ENCODE results near the gene NPFFR1. TPM values are rescaled to one million over a fixed set of nuclear protein-coding genes. Genes with fewer than 3 reads are reported as not detected.

The NPFFR1 gene
- total RNA-seq, 4 donors from 2014 or later = not detected

- H3K4me1 ChIP-seq = peaks cover 5 to 12% (median 10%) of the 10 kb centered on the region in 4 donors
- intact Hi-C loops (cut with DNase I) = no loop called here
- no peak for DNase-seq (ENCODE audit: extremely low spot score)
- no peaks in the 10 kb centered on the region for H3K36me3 ChIP-seq
- no peak for TF ChIP-seq EP300 (IDR thresholded peaks at IDR 0.05)
- WGBS = 39% methylated on average over 48 of the region's 73 CpGs
- peak overlapping the region; percentile 15 to 30 (median 28) for H3K4me3 ChIP-seq
- no peaks in the 10 kb centered on the region for H3K9me3 ChIP-seq
- no peak overlapping the region for H3K27ac ChIP-seq (replicated peaks in 1 of 4)
- H3K27me3 ChIP-seq = peaks cover 5 to 58% (median 19%) of the 10 kb centered on the region in 4 donors
Observed at GRCh38 chr10:70255329-70256299, 28.2 kb downstream of the NPFFR1 start.

DNA sequence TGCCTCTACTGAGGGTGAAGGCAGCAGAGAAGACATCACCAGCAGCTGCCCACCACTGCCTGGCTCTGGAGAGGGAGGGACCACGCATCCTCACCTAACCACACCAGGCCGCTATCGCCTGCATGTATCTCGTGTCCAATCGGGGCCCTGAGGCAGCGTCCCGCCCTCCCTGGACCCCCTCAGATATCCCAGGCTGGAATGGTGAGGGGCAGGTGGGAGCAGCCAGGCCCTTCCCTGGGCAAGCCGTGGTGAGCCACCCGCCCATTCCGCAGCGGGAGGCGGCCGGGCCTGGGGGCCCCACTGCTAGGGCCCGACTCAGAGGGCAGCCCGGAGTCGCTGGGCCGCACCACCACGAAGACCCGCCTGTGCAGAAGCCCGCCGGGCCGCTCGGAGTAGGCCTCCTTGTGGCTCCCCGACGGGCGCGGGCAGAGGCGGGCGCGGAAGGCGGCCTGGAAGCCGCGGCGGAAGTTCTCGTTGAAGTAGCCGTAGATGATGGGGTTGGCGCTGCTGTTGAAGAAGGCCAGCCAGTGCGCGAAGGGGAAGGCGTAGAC is 29.0 kb downstream of the NPFFR1 start:
- Histone ChIP-seq H3K27me3 (peaks cover 5 to 50% (median 19%) of the 10 kb centered on the region in 4 donors), H3K36me3 (no peaks in the 10 kb centered on the region), H3K9me3 (no peaks in the 10 kb centered on the region), H3K4me3 (peak overlapping the region; percentile 15 to 30 (median 28)), H3K4me1 (peaks cover 5 to 12% (median 10%) of the 10 kb centered on the region in 4 donors), H3K27ac (replicated peaks in 1 of 4) (no peak overlapping the region)
- DNase-seq (ENCODE audit: extremely low spot score) = no peak
- 50% methylated on average over 8 of the region's 40 CpGs for WGBS
- intact Hi-C loops (cut with DNase I) = no loop called here
- TF ChIP-seq POLR2AphosphoS5 (IDR thresholded peaks at IDR 0.05) (no peak), EP300 (IDR thresholded peaks at IDR 0.05) (no peak), POLR2A (IDR thresholded peaks at IDR 0.05; ENCODE audit: low read depth) (no peak)
- TF ChIP-seq, protein P1, sequence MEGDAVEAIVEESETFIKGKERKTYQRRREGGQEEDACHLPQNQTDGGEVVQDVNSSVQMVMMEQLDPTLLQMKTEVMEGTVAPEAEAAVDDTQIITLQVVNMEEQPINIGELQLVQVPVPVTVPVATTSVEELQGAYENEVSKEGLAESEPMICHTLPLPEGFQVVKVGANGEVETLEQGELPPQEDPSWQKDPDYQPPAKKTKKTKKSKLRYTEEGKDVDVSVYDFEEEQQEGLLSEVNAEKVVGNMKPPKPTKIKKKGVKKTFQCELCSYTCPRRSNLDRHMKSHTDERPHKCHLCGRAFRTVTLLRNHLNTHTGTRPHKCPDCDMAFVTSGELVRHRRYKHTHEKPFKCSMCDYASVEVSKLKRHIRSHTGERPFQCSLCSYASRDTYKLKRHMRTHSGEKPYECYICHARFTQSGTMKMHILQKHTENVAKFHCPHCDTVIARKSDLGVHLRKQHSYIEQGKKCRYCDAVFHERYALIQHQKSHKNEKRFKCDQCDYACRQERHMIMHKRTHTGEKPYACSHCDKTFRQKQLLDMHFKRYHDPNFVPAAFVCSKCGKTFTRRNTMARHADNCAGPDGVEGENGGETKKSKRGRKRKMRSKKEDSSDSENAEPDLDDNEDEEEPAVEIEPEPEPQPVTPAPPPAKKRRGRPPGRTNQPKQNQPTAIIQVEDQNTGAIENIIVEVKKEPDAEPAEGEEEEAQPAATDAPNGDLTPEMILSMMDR (IDR thresholded peaks at IDR 0.05) = no peak

DNA sequence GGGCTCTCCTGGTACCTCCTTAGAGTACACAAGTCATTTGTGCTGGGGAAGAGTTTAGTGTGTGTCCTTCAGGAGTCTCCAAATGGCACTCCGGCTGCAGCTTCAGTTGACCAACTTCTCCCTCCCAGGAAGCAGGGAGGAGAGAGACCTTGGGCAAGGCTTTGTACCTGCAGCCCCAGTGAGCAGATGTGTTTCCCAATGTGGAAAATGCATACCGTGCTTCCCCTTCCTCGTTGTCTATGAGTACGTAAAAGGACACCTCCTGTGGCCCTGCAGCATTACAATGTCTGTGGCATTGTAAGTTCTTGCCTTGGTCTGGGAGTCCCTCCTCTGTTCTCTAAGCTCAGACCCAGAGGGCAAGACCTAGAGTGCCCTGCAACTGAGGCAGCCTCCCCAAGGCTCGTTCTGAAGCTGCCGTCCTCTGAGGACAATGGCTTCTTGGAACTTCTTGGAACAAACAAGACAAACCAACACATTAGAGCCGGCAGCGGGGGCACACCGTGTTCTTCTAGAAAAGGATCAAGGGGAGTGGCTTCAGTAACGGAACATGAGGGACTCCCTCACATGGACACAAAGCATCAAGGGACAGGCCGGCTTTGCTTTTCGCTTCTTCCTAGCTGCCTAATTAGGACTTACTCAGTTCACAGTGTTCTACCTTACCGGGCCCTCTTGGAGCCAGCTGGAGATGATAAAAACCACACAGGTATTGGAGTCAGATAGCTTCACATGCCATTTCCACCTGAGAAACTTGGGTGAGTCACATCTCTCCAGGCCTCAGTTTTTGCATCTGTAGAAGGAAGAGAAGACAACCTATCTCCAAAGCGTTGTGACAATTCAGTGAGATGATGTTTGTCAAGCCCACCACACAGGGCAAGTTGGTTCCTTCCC is 29.7 kb downstream of the NPFFR1 start:
- DNase-seq (ENCODE audit: extremely low spot score) = no peak
- Histone ChIP-seq H3K36me3 (no peaks in the 10 kb centered on the region), H3K27me3 (peaks cover 5 to 46% (median 19%) of the 10 kb centered on the region in 4 donors), H3K4me3 (no peak overlapping the region), H3K4me1 (peaks cover 5 to 12% (median 10%) of the 10 kb centered on the region in 4 donors), H3K9me3 (no peaks in the 10 kb centered on the region), H3K27ac (replicated peaks in 1 of 4) (no peak overlapping the region)
- WGBS = 90% methylated on average over 10 of the region's 14 CpGs
- no peak for TF ChIP-seq EP300 (IDR thresholded peaks at IDR 0.05)
- no peak for TF ChIP-seq POLR2AphosphoS5 (IDR thresholded peaks at IDR 0.05)
- TF ChIP-seq, protein P1 (IDR thresholded peaks at IDR 0.05) = no peak
- TF ChIP-seq POLR2A (IDR thresholded peaks at IDR 0.05; ENCODE audit: low read depth) = no peak
- intact Hi-C loops (cut with DNase I) = no loop called here

GRCh38 chr10:70250961-70251680 is 32.7 kb downstream of the NPFFR1 start:
- WGBS = 92% methylated on average over 10 of the region's 11 CpGs
- Histone ChIP-seq H3K4me3 (no peak overlapping the region), H3K9me3 (no peaks in the 10 kb centered on the region), H3K36me3 (no peaks in the 10 kb centered on the region), H3K27ac (replicated peaks in 1 of 4) (no peak overlapping the region), H3K27me3 (peaks cover 5 to 36% (median 17%) of the 10 kb centered on the region in 4 donors), H3K4me1 (peaks cover 5 to 12% (median 10%) of the 10 kb centered on the region in 4 donors)
- no peak for DNase-seq (ENCODE audit: extremely low spot score)
- intact Hi-C loops (cut with DNase I) = no loop called here
- TF ChIP-seq EP300 (IDR thresholded peaks at IDR 0.05) = no peak
- TF ChIP-seq POLR2A (IDR thresholded peaks at IDR 0.05; ENCODE audit: low read depth) = no peak
- TF ChIP-seq, protein P1 (IDR thresholded peaks at IDR 0.05) = no peak
- no peak for TF ChIP-seq POLR2AphosphoS5 (IDR thresholded peaks at IDR 0.05)

All from esophagus muscularis mucosa (tissue), 4 donors.